ENCODE data around the gene UTS2R. TPM values are rescaled to one million over a fixed set of nuclear protein-coding genes. Genes with fewer than 3 reads are reported as not detected.

Gene UTS2R
- polyA plus RNA-seq, 1 experiment = not detected

- no peak for DNase-seq (ENCODE audit: low read depth)
- Histone ChIP-seq H3K4me3 (ENCODE audit: low read depth, low read length) (no peak overlapping the region), H3K36me3 (ENCODE audit: control insufficient read depth, insufficient read depth, low read length) (peaks cover 2% of the 10 kb centered on the region; the same call in 1 of the 2 replicates), H3K27me3 (ENCODE audit: control insufficient read depth, insufficient read depth, low read length) (no peaks in the 10 kb centered on the region)
- no peak for TF ChIP-seq CTCF (IDR thresholded peaks at IDR 0.05; ENCODE audit: insufficient read depth, low read depth, low read length)
- POLR2A ChIA-PET = no interaction called here
- CTCF ChIA-PET = interaction anchor here (1.2 to 2.4 kb wide), 4 partner anchors 10 to 66 kb away, joined by 3 to 11 read pairs (median 5); no protein-coding TSS in a partner anchor
Measured at GRCh38 chr17:82416264-82416663, 44.7 kb downstream of the UTS2R start.

GRCh38 chr17:82416771-82417170, 45.2 kb downstream of the UTS2R start:
- DNase-seq (ENCODE audit: low read depth) = no peak
- Histone ChIP-seq H3K36me3 (ENCODE audit: control insufficient read depth, insufficient read depth, low read length) (peaks cover 3% of the 10 kb centered on the region; the same call in 1 of the 2 replicates), H3K27me3 (ENCODE audit: control insufficient read depth, insufficient read depth, low read length) (no peaks in the 10 kb centered on the region), H3K4me3 (ENCODE audit: low read depth, low read length) (no peak overlapping the region)
- ChIA-PET POLR2A (no interaction called here), CTCF (interaction anchor here (0.8 to 2.4 kb wide), 5 partner anchors 9 to 386 kb away, joined by 3 to 11 read pairs (median 4); no protein-coding TSS in a partner anchor)
- TF ChIP-seq CTCF (IDR thresholded peaks at IDR 0.05; ENCODE audit: insufficient read depth, low read depth, low read length) = no peak

GRCh38 chr17:82418001-82418986, 46.7 kb downstream of the UTS2R start, which contains the start of the genes HEXD and OGFOD3:
HEXD (plus strand) TSS chr17:82418347; CDS start chr17:82419800, 1,453 bp downstream.
OGFOD3 (minus strand) TSS chr17:82418586; CDS start chr17:82418485, 101 bp downstream.
- Histone ChIP-seq H3K27me3 (ENCODE audit: control insufficient read depth, insufficient read depth, low read length) (no peaks in the 10 kb centered on the region), H3K36me3 (ENCODE audit: control insufficient read depth, insufficient read depth, low read length) (peaks cover 3% of the 10 kb centered on the region; the same call in 1 of the 2 replicates), H3K4me3 (ENCODE audit: low read depth, low read length) (peak within 1 kb of the TSS; percentile 88)
- POLR2A ChIA-PET = no interaction called here
- CTCF ChIA-PET = interaction anchor here (1.0 to 2.4 kb wide), 5 partner anchors 10 to 118 kb away, joined by 3 to 11 read pairs (median 3); no protein-coding TSS in a partner anchor
- DNase-seq (ENCODE audit: low read depth) = no peak
- no peak for TF ChIP-seq CTCF (IDR thresholded peaks at IDR 0.05; ENCODE audit: insufficient read depth, low read depth, low read length)

- CTCF ChIA-PET = interaction anchor here (0.7 to 1.5 kb wide), 5 partner anchors 9 to 119 kb away, joined by 3 to 4 read pairs (median 3); no protein-coding TSS in a partner anchor
- peaks cover 3% of the 10 kb centered on the region; the same call in 1 of the 2 replicates for H3K36me3 ChIP-seq (ENCODE audit: control insufficient read depth, insufficient read depth, low read length)
- no peak overlapping the region; the same call in 1 of the 2 replicates for H3K4me3 ChIP-seq (ENCODE audit: low read depth, low read length)
- DNase-seq (ENCODE audit: low read depth) = no peak
- no peak for TF ChIP-seq CTCF (IDR thresholded peaks at IDR 0.05; ENCODE audit: insufficient read depth, low read depth, low read length)
- H3K27me3 ChIP-seq (ENCODE audit: control insufficient read depth, insufficient read depth, low read length) = no peaks in the 10 kb centered on the region
- POLR2A ChIA-PET = no interaction called here
Measured at GRCh38 chr17:82419540-82419939, 48.0 kb downstream of the UTS2R start.

Measured in BJ (cell line).